Endothelial cell (in vitro differentiated cells): ENCODE data around the gene MNAT1. TPM values are rescaled to one million over a fixed set of nuclear protein-coding genes. Genes with fewer than 3 reads are reported as not detected.

Experiments
- DNase-seq: peaks from one replicate; pipeline ENCODE4 v3.0.0; 2021; ENCODE audit warnings: low spot score
- H3K27ac Mint-ChIP-seq: one replicate; pipeline ENCODE4 v1.8.0; 2021; ENCODE audit warnings: mixed read lengths, inconsistent platforms; ENCODE audit not compliant: unreplicated experiment
- H3K27me3 Mint-ChIP-seq: one replicate; pipeline ENCODE4 v1.8.0; 2021; ENCODE audit warnings: mild to moderate bottlenecking, moderate library complexity, mixed read lengths, inconsistent platforms; ENCODE audit not compliant: unreplicated experiment
- H3K36me3 Mint-ChIP-seq: one replicate; pipeline ENCODE4 v1.8.0; 2021; ENCODE audit warnings: mild to moderate bottlenecking, low read depth, mixed read lengths, inconsistent platforms; ENCODE audit not compliant: unreplicated experiment
- H3K4me1 Mint-ChIP-seq: one replicate; pipeline ENCODE4 v1.8.0; 2021; ENCODE audit warnings: mild to moderate bottlenecking, mixed read lengths, inconsistent platforms; ENCODE audit not compliant: unreplicated experiment
- H3K4me3 Mint-ChIP-seq: one replicate; pipeline ENCODE4 v1.8.0; 2021; ENCODE audit warnings: mild to moderate bottlenecking, mixed read lengths, inconsistent platforms; ENCODE audit not compliant: unreplicated experiment
- H3K9me3 Mint-ChIP-seq: one replicate; pipeline ENCODE4 v1.8.0; 2021; ENCODE audit warnings: mixed read lengths, inconsistent platforms; ENCODE audit not compliant: unreplicated experiment
- total RNA-seq: library from RNA; stranded (reverse); fragmentation: NEBNext Ultra II Directional; extraction: Animal tissue kit (Norgen Biotek cat#: 25700); gene quantifications from one replicate; pipeline ENCODE4 v1.2.1, GENCODE V29; 2021; ENCODE audit not compliant: unreplicated experiment
- TF ChIP-seq, protein P1 (sequence below): fragments of 200-600 bp; sonication (generic); IDR thresholded peaks from one replicate; pipeline ENCODE4 v1.5.0; 2021; ENCODE audit warnings: antibody characterized with exemption; ENCODE audit not compliant: unreplicated experiment

The MNAT1 gene
- total RNA-seq, 1 donor from 2014 or later = 27.8 TPM

DNA sequence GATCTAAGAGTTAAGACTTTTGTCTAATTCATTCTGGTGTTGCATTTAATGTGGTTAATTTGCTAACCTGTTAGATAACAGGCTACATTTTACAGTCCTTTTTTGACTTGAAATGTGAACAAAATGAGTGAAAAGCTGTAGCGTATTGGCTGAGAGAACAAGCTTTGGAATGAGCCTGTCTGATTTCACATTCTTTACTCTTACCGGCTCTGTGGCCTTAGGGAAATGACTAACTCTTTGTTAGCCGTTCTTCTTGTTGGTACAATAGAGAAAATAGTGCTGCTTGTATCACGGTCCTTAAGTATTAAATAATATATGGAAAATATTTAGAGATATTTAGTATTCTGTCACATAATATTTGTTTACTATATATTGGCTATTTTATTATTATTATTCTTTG, 1.9 kb downstream of the MNAT1 start:
- Mint-ChIP-seq H3K4me1 (peaks cover 17% of the 10 kb centered on the region), H3K4me3 (no peak overlapping the region), H3K27me3 (peaks cover 5% of the 10 kb centered on the region), H3K36me3 (no peaks in the 10 kb centered on the region), H3K9me3 (no peaks in the 10 kb centered on the region), H3K27ac (no peak overlapping the region)
- no peak for DNase-seq
- TF ChIP-seq, protein P1, sequence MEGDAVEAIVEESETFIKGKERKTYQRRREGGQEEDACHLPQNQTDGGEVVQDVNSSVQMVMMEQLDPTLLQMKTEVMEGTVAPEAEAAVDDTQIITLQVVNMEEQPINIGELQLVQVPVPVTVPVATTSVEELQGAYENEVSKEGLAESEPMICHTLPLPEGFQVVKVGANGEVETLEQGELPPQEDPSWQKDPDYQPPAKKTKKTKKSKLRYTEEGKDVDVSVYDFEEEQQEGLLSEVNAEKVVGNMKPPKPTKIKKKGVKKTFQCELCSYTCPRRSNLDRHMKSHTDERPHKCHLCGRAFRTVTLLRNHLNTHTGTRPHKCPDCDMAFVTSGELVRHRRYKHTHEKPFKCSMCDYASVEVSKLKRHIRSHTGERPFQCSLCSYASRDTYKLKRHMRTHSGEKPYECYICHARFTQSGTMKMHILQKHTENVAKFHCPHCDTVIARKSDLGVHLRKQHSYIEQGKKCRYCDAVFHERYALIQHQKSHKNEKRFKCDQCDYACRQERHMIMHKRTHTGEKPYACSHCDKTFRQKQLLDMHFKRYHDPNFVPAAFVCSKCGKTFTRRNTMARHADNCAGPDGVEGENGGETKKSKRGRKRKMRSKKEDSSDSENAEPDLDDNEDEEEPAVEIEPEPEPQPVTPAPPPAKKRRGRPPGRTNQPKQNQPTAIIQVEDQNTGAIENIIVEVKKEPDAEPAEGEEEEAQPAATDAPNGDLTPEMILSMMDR = no peak

DNA sequence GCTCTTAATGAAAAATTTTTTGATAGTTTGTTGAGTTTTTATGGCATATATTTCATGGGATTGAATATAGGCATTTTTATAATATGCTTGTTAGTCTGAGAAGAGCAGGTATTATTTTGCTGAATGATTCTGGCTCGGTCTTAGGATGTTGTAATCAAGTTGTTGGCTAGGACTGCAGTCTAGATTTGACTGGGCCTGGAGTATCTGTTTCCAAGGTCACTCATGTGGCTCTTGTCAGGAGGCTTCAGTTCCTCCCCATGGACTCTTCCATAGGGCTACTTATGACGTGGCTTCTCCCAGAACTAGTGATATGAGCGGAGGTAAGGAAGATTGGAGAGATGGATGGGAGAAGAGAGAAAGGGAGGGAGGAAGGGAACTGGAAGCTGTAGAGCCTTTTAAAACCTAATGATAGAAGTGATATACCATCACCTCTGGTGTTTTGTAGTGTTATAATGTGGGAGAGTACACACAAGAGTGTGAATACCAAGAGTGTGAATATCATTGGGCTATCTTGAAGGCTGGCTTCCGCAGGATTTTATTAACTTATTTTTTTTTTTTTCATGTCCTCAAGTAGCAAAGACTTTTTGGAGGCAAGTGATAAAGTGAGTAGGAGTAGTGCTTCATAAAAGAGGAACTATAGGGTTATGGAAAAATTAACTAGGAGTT, 4.4 kb downstream of the MNAT1 start:
- no peak overlapping the region for H3K27ac Mint-ChIP-seq
- no peaks in the 10 kb centered on the region for H3K9me3 Mint-ChIP-seq
- TF ChIP-seq, protein P1 = no peak
- H3K4me1 Mint-ChIP-seq = peaks cover 17% of the 10 kb centered on the region
- DNase-seq = no peak
- H3K4me3 Mint-ChIP-seq = no peak overlapping the region
- H3K27me3 Mint-ChIP-seq = peaks cover 4% of the 10 kb centered on the region
- H3K36me3 Mint-ChIP-seq = no peaks in the 10 kb centered on the region

DNA sequence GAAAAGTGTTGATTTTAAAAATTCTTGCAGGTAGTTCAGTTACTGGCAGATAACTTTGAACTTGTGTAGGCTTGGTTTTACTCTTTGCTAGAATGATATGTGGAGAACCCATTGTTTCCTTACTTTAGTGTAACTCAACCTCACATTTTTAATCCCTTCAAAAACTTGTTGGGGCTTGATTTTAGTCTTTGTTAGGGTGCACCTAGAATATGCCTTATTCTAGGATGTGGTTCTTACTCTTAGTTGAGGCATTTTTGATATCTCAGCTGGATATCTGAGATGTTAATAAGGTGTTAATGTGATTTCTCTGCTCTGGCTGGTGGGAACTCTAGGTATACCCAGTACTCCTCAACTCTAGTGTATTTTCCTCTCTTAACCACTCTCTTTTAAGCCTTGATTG, 10.0 kb downstream of the MNAT1 start:
- Mint-ChIP-seq H3K4me1 (no peaks in the 10 kb centered on the region), H3K9me3 (no peaks in the 10 kb centered on the region), H3K27ac (no peak overlapping the region), H3K36me3 (no peaks in the 10 kb centered on the region), H3K4me3 (no peak overlapping the region), H3K27me3 (no peaks in the 10 kb centered on the region)
- no peak for DNase-seq
- TF ChIP-seq, protein P1 = no peak

DNA sequence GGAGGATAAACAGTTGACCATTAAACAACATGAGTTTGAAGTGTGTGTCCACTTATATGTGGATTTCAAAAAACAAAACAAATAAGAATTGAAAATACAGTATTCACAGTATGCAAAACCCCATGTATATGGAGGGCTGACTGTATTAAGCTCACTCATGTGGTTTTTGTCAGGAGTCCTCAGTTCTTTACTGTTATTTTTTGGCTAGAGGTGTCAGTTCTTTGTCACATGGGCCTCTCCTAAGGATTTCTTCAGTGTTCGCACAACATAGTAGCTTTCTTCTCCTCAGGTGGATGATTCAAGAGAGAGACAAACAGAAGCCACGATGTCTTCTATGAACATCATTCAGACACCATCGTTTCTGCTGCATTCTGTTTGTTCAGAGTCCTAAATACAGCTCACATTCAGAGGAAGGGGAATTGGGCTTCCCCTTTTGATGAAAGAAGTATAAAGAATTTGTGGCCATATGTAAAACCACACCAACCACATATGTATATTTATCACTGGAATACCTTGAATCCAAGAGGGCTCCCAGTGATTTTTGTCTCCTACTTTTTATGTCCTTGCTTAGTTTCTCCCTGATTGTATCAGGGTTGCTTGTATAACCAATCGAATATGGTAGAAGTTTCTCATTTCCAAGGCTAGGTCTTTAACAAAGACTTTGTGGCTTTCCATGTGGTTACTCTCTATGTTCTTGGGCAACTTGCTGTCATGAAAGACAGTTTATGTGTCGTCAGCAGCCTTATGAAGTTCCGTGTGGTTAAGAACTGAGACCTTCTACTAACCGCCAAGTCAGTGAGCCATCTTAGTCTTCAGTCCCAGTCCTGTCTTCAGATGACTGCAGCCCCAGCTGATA, 18.9 kb downstream of the MNAT1 start:
- Mint-ChIP-seq H3K36me3 (no peaks in the 10 kb centered on the region), H3K9me3 (no peaks in the 10 kb centered on the region), H3K4me1 (peaks cover 3% of the 10 kb centered on the region), H3K27ac (no peak overlapping the region), H3K27me3 (no peaks in the 10 kb centered on the region), H3K4me3 (no peak overlapping the region)
- TF ChIP-seq, protein P1 = no peak
- DNase-seq = no peak

DNA sequence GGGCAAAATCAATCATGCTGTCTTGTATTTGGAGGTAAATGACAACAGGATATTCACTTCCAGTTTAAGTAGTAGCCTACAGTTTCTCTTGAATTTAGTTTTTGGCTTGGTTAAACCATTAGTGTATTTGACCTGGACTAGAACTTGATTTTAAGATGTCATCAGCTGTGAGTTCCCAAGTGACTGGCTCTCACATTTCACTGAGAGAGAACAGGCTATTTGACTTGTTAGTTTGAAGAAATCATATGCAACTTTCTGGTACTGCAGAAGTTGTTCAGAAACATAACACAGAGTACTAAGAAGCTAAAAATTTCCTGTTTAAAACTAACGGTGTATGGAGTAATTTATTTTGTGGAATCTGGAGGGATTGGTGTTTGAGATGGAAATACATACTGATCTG, 22.3 kb downstream of the MNAT1 start:
- no peak for DNase-seq
- Mint-ChIP-seq H3K27ac (no peak overlapping the region), H3K9me3 (no peaks in the 10 kb centered on the region), H3K27me3 (no peaks in the 10 kb centered on the region), H3K36me3 (no peaks in the 10 kb centered on the region), H3K4me1 (peaks cover 9% of the 10 kb centered on the region), H3K4me3 (no peak overlapping the region)
- TF ChIP-seq, protein P1 = no peak
